MM.1S (cell line): ENCODE results near the gene EPB41L3.

Experiments used
- DNase-seq: peaks from one replicate; pipeline ENCODE4 v3.0.0-alpha.2; 2015
- H2AFZ ChIP-seq: fragments of 300-600 bp; sonication (generic); 2 replicates; pipeline ENCODE4 v1.6.0; 2016; ENCODE audit warnings: antibody characterized with exemption, low read length
- H3F3A ChIP-seq: fragments of 300-600 bp; sonication (generic); 2 replicates; pipeline ENCODE4 v1.6.1; 2016; ENCODE audit warnings: mild to moderate bottlenecking, antibody characterized with exemption, low read length, moderate library complexity, mixed read lengths; ENCODE audit not compliant: insufficient read depth
- H3K27ac ChIP-seq: fragments of 300-600 bp; sonication (generic); 2 replicates; pipeline ENCODE4 v1.5.1; 2016; ENCODE audit warnings: mild to moderate bottlenecking, low read length
- H3K27me3 ChIP-seq: fragments of 300-600 bp; sonication (generic); replicated peaks from 2 replicates; pipeline ENCODE4 v1.6.0; 2016; ENCODE audit warnings: low read length; ENCODE audit not compliant: insufficient read depth
- H3K36me3 ChIP-seq: fragments of 300-600 bp; sonication (generic); replicated peaks from 2 replicates; pipeline ENCODE4 v1.6.1; 2016; ENCODE audit warnings: mild to moderate bottlenecking, low read length, mixed read lengths; ENCODE audit not compliant: insufficient read depth
- H3K4me1 ChIP-seq: fragments of 300-600 bp; sonication (generic); 2 replicates; pipeline ENCODE4 v1.6.1; 2016; ENCODE audit warnings: low read length, mixed read lengths
- H3K4me2 ChIP-seq: fragments of 300-600 bp; sonication (generic); 2 replicates; pipeline ENCODE4 v1.6.0; 2016; ENCODE audit warnings: low read depth, low read length
- H3K4me3 ChIP-seq: fragments of 300-600 bp; sonication (generic); 2 replicates; pipeline ENCODE4 v1.5.1; 2016; ENCODE audit warnings: low read length, mixed read lengths
- H3K79me2 ChIP-seq: fragments of 300-600 bp; sonication (generic); 2 replicates; pipeline ENCODE4 v1.6.1; 2016; ENCODE audit warnings: mixed run types, low read length, mixed read lengths
- H3K9ac ChIP-seq: fragments of 300-600 bp; sonication (generic); 2 replicates; pipeline ENCODE4 v1.6.1; 2016; ENCODE audit warnings: low read length, mixed read lengths
- H3K9me2 ChIP-seq: fragments of 300-600 bp; sonication (generic); replicated peaks from 2 replicates; pipeline ENCODE4 v1.6.1; 2016; ENCODE audit warnings: mild to moderate bottlenecking, low read length, mixed read lengths; ENCODE audit not compliant: insufficient read depth
- H3K9me3 ChIP-seq: fragments of 300-600 bp; sonication (generic); replicated peaks from 2 replicates; pipeline ENCODE4 v1.6.1; 2016; ENCODE audit warnings: mild to moderate bottlenecking, low read length, mixed read lengths; ENCODE audit not compliant: insufficient read depth
- H4K20me1 ChIP-seq: fragments of 300-600 bp; sonication (generic); 2 replicates; pipeline ENCODE4 v1.6.1; 2016; ENCODE audit warnings: mild to moderate bottlenecking, low read length, moderate library complexity, mixed read lengths; ENCODE audit not compliant: insufficient read depth
- CTCF ChIP-seq: fragments of 300-600 bp; sonication (generic); IDR thresholded peaks from 2 replicates; pipeline ENCODE4 v1.5.1; 2016; ENCODE audit warnings: antibody characterized with exemption, low read length, mixed read lengths
- EZH2 ChIP-seq: fragments of 300-600 bp; sonication (generic); optimal IDR thresholded peaks from 2 replicates; pipeline ENCODE3; 2017; ENCODE audit warnings: low read depth, mild to moderate bottlenecking, antibody characterized with exemption, low read length, mixed read lengths
- EZH2phosphoT487 ChIP-seq: fragments of 300-600 bp; sonication (generic); IDR thresholded peaks from 2 replicates; pipeline ENCODE4 v1.6.1; 2018; ENCODE audit warnings: antibody characterized with exemption, low read length

The EPB41L3 gene

GRCh38 chr18:5503740-5504139, 40.1 kb downstream of the EPB41L3 start:
- no peak overlapping the region for H3K9ac ChIP-seq
- no peak overlapping the region for H3K4me3 ChIP-seq
- H3K9me2 ChIP-seq = no peaks in the 10 kb centered on the region
- no peaks in the 10 kb centered on the region for H3K4me1 ChIP-seq
- H3K79me2 ChIP-seq = no peaks in the 10 kb centered on the region
- H4K20me1 ChIP-seq = no peaks in the 10 kb centered on the region
- H3K9me3 ChIP-seq = no peaks in the 10 kb centered on the region
- no peak for TF ChIP-seq CTCF
- TF ChIP-seq EZH2 = no peak
- no peaks in the 10 kb centered on the region for H3F3A ChIP-seq
- H3K27ac ChIP-seq = no peak overlapping the region
- DNase-seq = no peak
- no peak overlapping the region for H2AFZ ChIP-seq
- H3K27me3 ChIP-seq = no peaks in the 10 kb centered on the region
- no peaks in the 10 kb centered on the region for H3K36me3 ChIP-seq
- no peak overlapping the region for H3K4me2 ChIP-seq

GRCh38 chr18:5500158-5500939, 43.4 kb downstream of the EPB41L3 start:
- H3K4me2 ChIP-seq = no peak overlapping the region
- no peaks in the 10 kb centered on the region for H3K27me3 ChIP-seq
- H3K9me2 ChIP-seq = no peaks in the 10 kb centered on the region
- H3K36me3 ChIP-seq = no peaks in the 10 kb centered on the region
- TF ChIP-seq EZH2phosphoT487 = no peak
- no peak for TF ChIP-seq CTCF
- TF ChIP-seq EZH2 = no peak
- H3K27ac ChIP-seq = no peak overlapping the region
- H3K9me3 ChIP-seq = no peaks in the 10 kb centered on the region
- H3K4me1 ChIP-seq = no peaks in the 10 kb centered on the region
- H2AFZ ChIP-seq = no peak overlapping the region
- no peaks in the 10 kb centered on the region for H3K79me2 ChIP-seq
- H3K4me3 ChIP-seq = no peak overlapping the region
- H4K20me1 ChIP-seq = no peaks in the 10 kb centered on the region
- DNase-seq = no peak
- H3F3A ChIP-seq = no peaks in the 10 kb centered on the region
- H3K9ac ChIP-seq = no peak overlapping the region

DNA sequence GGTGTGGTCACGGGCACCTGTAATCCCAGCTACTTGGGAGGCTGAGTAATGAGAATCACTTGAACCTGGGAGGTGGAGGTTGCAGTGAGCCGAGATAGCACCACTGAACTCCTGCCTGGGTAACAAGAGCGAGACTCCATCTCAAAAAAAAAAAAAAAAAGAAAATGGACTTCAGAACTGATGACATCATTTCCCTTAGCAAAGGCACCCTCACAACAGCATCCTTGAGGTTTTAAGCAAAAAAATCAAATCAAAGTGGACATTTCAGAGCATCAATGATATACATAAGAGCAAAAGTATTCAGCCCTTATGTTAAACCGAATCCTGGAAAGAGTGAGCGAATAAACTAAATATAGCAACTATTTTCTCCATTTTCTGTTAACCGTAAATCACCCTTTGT, 45.3 kb downstream of the EPB41L3 start:
- H3K27me3 ChIP-seq = no peaks in the 10 kb centered on the region
- DNase-seq = no peak
- TF ChIP-seq CTCF (no peak), EZH2 (no peak), EZH2phosphoT487 (no peak)
- H4K20me1 ChIP-seq = no peaks in the 10 kb centered on the region
- no peaks in the 10 kb centered on the region for H3K36me3 ChIP-seq
- H3K4me3 ChIP-seq = no peak overlapping the region
- no peak overlapping the region for H3K27ac ChIP-seq
- no peak overlapping the region for H2AFZ ChIP-seq
- H3K79me2 ChIP-seq = no peaks in the 10 kb centered on the region
- H3K9me2 ChIP-seq = no peaks in the 10 kb centered on the region
- H3K9me3 ChIP-seq = no peaks in the 10 kb centered on the region
- no peaks in the 10 kb centered on the region for H3F3A ChIP-seq
- no peaks in the 10 kb centered on the region for H3K4me1 ChIP-seq
- H3K4me2 ChIP-seq = no peak overlapping the region
- no peak overlapping the region for H3K9ac ChIP-seq
